Suprapubic skin (tissue), 4 donors: Measurements from ENCODE around the gene SMIM29.

Experiments
- EP300 ChIP-seq: sonication (generic); formaldehyde crosslinking; IDR thresholded peaks from one replicate; pipeline ENCODE4 v1.6.1; 2017; ENCODE audit warnings: antibody characterized with exemption
- POLR2A ChIP-seq, 2 donors: fragments of 450-650 bp; IDR thresholded peaks; one replicate each; pipeline ENCODE4 v1.6.1; 2017; ENCODE audit warnings: antibody characterized with exemption in 2 of 2, mild to moderate bottlenecking in 2 of 2, moderate library complexity in 2 of 2
- POLR2AphosphoS5 ChIP-seq, 3 donors: sonication (generic); formaldehyde crosslinking; IDR thresholded peaks; one replicate each; pipeline ENCODE4 v1.6.1; 2017; ENCODE audit warnings: antibody characterized with exemption in 3 of 3
- TF ChIP-seq, protein P1 (sequence below), 2 donors: fragments of 200-600 bp in 1 of 2; fragments of 450-650 bp in 1 of 2; sonication (generic) in 1 of 2; IDR thresholded peaks; one replicate each; pipeline ENCODE4 v1.5.1; 2016 to 2019; ENCODE audit warnings: antibody characterized with exemption in 2 of 2, mild to moderate bottlenecking in 1 of 2, moderate library complexity in 1 of 2

- TF ChIP-seq, protein P1, sequence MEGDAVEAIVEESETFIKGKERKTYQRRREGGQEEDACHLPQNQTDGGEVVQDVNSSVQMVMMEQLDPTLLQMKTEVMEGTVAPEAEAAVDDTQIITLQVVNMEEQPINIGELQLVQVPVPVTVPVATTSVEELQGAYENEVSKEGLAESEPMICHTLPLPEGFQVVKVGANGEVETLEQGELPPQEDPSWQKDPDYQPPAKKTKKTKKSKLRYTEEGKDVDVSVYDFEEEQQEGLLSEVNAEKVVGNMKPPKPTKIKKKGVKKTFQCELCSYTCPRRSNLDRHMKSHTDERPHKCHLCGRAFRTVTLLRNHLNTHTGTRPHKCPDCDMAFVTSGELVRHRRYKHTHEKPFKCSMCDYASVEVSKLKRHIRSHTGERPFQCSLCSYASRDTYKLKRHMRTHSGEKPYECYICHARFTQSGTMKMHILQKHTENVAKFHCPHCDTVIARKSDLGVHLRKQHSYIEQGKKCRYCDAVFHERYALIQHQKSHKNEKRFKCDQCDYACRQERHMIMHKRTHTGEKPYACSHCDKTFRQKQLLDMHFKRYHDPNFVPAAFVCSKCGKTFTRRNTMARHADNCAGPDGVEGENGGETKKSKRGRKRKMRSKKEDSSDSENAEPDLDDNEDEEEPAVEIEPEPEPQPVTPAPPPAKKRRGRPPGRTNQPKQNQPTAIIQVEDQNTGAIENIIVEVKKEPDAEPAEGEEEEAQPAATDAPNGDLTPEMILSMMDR (IDR thresholded peaks at IDR 0.05): no peak
- TF ChIP-seq EP300 (no peak), POLR2AphosphoS5 (IDR thresholded peaks at IDR 0.05) (no peak), POLR2A (IDR thresholded peaks at IDR 0.05) (no peak)
These were observed 43.3 kb downstream of the SMIM29 start for GRCh38 chr6:34205466-34205865.
